Fibroblast of skin of right biceps (primary cell): ENCODE data around the gene NUP62.

Experiments
- DNase-seq: peaks from one replicate; pipeline ENCODE4 v3.0.0-alpha.2; 2013

NUP62 gene

DNA sequence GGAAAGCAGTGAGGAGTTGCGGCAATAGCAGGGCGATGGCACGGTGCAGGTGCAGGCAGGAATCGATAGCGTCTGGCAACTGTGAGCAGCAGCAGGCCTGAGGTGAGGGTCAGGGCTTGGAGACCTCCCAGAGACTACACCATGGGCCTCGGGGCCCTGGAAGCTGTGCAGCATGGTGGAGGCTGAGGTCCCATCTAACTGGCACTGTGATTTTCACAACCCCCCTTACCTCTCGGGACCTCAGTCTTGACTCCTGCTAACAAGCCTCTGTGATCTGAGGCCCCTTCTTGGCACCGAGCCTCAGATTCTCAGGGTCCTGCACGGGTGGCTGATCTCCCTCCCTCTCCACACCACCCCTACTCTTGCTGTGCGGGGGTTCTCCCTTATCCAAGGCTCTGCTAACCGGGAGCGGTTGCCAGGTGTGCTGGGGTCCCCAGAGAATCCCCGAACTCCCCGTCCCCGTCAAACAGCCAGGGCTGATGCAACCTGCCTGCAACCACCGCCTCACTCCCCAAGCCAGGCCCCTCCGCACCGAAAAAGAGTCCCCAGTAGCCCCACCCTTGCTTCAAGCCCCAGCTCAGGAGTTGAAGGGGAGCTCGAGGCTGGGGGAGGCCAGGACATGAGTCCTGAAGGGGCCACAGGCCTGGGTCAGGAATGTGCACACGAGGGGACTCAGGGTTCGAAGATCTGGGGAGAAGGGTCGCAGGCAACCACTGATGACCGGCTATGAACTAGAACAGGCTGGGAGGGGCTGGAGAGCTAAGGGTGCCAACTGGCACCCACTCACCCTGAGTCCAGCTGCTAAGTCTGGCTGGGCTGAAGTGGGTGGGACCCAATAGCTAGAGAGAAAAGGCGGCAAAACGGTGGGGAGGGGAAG lies 5.1 kb downstream of the NUP62 start:
- DNase-seq = peak; percentile 62

DNA sequence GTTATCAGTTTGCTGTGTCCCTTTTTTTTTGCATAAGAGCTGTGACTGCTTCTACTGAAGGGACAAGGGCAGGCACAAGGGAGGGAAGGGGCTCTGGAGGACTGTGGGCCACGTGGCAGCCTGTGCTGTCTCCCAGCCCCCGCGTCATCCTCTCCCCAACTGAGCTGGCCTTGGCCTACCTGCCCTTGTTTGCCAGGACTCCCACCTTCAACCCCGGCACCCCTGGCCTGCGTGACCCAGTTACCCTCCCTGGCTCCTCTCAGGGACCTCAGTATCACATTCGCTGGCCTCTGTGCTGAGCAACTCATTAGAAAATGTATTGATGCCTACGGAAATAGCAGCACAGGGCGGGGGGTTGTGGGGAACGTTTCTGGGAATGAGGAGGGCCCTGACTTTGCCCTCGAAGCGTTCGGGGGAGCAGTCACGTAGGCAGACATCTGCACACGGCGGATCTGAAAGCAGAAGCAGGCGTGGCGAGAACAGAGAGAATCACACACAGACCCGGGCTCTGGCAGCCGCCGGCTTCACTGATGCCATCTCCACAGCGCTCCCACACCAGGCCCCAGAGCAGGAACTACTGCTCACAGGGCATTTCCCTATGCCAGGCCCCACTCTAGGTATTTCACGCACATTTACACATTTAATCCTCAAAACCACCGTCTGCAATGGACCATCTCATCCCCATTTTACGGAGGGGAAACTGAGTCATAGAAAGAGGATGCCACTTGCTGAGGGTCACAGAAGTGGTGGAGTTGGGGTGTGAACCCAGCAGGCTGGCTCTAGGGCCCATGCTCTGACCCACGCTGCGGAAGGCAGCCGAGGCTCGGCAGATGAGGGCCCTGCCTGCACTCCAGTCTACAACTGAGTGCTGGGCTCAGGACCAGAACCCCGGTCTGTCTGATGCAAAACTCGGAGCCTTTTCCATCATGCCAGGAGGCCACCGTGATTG lies 6.0 kb downstream of the NUP62 start:
- DNase-seq = no peak

DNA sequence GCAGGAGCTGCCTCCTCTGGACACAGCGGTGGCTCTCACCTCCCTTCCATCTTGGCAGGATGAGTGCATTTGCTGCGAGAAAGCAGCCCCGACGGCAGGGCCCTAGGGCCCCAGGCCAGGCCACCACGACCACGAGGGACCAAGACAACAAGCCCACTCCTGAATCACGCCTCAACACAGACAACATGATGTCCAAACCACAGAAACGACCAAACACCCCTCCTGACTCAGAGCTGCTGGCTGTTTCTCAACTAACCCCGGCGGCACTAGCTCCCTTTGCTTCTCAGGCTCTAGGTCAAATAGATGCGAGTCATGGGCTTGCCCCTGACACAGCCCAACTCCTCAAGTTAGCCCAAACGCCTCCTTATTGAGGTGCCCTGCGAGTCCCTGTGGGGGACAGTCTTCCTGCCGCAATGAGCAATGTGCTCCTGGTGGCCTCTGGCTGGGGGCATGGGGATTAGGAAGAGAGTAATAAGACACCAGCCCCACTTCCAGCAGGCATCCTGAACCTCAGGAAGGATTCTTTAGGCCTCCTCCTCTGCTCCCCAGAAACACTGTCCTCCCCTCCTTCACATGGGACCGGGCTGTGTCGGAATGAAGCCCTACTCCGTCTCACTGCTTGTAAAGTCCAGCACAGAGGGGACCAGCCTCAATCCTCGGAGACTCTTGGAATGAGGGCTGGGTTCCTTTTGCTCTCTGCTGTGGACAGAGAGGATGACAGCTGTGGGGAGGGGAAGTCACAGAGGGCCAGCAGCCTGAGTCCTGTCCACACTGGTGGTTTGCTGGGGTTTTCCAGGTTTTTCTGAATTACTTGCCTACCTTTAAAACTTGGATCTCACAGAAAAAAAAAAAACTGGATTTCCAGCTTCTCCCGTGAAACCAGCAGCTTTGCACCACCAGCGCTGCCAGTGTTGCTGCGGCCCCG lies 7.2 kb downstream of the NUP62 start:
- DNase-seq = peak; percentile 68

DNA sequence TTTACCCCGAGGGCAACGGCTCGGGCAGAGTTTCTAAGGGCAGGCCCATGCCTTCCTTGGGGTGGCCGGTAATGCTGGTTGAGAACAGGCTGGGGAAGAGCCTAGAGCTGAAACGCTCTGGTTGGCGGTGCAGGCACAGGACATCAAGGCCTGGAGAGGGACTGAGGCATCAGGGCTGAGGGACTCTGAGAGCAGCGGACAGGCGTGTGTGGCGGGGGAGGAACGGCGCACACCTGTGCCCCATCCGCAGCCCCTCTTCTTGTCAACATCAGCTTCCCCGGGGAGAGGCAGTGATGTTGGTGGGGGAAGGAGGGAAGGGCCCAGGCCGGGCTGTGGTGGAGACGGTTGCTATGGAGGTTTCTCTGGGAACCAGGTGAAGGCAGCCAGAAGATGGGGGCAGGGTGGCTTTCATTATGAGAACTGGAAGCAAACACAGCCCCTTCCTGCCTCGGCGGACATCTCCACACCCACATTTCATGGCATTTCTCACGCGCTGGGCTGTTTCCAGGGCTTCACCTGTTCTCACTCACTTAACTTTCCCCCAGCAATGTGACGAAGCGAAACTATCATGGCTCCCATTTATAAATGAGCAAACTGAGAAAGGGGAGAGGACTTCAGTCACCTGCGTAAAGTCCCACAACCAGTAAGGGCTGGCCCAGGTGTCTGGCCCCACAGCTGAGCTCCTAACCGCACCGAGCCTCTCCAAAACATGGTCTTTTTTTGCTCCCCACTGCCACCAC lies 8.5 kb downstream of the NUP62 start:
- DNase-seq = no peak

DNA sequence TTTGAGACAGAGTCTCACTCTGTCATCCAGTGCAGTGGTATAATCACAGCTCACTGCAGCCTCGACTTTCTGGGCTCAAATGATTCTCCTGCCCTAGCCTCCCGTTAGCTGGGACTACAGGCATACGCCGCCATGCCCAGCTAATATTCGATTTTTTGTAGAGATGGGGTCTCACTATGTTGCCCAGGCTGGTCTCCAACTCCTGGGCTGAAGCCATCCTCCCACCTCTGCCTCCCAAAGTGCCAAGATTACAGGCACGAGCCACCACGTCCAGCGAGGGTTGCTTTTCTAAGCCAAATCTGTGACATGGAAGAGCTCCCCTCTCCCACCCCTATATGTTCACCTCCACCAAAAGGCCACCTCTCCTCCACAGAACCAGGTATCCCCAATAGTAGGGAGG lies 11.2 kb downstream of the NUP62 start:
- DNase-seq = no peak

DNA sequence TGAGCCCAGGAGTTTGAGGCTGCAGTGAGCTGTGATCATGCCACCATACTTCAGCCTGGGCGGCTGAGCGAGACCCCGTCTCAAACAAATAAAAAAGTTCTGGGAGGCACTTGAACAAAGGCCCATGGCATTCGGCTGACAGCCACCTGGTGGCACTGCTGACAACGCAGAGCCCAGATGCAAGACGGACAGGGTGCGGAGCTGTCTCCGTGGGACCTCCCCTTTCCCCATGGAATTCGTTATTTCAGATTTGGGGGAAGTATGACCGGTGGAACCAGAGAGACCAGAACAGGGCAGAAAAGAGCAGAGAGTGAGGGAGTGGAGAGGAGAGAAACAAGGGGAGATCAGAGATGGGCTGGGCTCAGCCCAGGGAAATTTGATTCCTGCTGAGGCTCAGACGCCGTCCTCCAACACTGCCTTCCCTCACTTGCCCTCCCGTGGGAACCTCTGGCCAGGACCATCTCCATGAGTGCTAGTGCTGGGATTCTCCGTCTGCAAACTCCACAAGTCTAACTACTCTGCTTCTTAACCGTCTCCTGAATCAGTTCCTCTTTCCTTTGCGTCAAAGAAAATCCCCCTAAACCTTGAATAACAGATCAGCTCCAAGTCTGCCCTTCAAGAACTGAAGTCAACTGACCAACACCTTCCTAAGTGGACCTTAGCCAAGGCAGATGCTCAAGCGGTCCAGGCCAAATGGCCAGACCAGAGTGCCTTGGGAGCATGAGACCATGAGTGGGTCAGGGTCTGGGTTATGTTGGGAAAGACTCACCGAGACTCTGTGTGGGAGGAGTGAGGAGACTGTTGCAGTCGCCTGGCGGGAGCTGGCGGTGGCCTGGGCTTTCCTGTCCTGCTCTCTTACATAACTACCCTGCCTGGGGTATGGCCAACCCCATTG lies 12.2 kb downstream of the NUP62 start:
- DNase-seq = no peak

DNA sequence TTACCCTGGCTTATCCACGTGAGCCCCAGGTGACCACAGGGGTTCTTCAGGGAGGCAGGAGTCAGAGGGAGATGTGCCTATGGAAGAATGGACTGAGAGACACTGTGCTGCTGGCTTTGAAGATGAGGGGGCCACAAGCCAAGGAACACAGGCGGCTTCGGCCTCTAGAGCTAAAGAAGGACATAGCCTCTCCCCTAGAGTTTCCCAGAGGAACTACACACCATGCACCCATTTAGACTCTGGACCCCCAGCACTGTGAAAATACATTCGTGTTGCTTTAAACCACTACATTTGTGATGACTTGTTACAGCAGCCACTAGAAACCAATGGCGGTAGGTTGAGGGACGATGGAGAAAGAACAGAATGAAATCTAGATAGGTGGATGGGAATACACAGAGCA lies 14.0 kb downstream of the NUP62 start:
- no peak for DNase-seq

DNA sequence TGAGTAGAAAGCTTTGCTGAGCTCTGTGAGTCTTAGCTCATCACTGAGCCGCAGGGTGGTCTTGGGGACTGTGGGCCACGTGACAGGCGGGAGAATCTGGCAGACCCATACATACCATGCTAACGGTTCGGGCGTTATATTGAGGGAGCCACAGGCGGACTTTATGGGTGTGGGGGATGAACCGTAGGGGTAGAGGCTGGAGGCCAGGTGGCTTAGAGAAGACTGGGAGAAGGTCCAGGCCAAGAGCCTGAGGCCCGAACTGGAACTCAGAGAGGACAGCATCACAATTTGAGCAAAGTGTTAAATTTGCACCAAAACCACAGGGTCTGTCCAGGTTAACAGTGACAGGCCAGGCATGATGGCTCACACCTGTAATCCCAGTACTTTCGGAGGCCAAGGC lies 15.6 kb downstream of the NUP62 start:
- no peak for DNase-seq

DNA sequence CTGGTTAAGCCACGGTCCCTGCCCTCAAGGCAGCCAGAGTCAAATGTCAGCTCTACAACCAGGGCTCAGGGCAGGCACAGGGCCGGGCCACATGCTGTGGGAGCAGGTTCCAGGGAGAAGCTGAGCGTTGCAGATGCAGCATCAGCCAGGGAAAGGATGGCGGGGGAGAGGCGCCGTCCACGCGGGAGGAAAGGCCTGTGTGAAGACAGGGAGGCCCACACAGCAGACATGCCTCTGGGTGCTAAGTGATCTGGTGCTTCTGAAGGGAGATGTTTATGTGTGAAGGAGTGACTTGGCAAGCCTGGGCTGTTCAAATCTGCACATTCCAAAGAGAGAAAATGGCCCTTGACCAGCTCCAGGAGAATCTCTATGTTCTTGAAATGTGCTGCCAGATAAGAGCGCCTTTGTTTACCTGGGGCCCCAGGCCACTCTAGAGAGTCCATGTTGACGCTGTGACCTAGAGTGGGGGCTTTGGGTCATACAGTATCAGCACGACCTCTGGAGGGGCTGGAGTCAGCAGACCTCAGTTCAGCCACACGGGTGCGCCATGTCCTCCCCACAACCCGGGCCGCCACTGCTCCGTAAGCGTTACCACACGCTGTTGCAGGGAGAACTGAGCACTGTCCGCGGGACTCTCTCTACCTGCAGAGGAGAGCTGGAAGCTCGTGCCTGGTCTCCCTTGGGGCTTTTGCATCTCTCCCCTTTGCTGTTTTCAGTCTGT lies 16.2 kb downstream of the NUP62 start:
- DNase-seq = no peak

DNA sequence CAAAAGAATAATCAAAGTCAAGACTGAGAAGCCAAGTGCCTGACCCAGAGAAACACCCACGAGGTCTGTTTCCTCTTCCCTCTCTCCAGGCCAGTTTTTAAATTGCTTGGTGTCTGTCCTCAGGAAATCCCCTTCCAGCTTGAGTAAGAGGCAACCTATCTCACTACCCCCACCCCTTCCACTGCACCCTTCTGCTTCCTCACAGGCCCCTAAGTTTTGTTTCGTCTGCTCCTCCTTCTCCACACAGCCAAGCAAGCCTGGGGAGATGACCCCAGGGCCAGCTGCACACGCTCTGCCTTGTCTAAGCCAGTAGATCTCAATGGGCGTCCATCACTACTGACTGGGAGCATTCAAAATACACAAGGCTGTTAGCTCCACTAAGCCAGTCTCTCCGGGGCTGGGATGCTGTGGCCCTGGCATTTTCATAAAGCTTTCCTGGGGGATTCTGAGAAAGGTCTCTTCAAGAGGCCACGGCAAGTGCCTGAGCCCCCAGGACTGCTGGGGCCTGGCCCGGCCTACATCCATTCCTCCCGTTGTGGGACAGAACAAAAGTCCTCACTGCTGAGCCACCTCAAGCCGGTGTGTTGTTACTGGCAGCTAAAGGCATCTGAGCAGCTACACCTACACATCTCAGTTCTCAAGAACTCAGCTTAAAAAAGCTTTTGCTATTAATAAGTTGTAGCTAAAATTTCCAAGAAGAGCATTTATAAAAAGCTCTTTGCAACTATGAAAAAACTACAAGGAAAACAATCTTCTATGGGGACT lies 17.7 kb downstream of the NUP62 start:
- DNase-seq = no peak

DNA sequence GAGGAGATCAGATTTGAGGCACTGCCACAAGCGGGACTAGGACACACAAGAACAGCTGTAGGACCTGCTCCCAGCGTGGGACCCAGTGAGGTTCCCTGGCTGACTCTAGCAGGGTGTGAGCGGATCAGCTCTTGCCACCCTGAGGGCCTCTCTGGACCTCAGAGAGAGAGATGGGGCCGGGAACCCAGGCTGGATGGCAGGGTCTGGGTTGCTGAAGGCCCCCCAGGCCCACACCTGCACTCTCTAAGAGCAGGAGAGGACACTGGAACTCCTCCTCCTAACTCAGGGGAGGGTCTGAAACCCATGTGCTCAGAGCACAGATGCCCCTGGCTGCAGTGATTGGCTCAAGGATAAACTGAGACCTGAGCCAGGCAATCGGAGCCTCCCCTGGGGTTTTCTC lies 19.1 kb downstream of the NUP62 start:
- no peak for DNase-seq

DNA sequence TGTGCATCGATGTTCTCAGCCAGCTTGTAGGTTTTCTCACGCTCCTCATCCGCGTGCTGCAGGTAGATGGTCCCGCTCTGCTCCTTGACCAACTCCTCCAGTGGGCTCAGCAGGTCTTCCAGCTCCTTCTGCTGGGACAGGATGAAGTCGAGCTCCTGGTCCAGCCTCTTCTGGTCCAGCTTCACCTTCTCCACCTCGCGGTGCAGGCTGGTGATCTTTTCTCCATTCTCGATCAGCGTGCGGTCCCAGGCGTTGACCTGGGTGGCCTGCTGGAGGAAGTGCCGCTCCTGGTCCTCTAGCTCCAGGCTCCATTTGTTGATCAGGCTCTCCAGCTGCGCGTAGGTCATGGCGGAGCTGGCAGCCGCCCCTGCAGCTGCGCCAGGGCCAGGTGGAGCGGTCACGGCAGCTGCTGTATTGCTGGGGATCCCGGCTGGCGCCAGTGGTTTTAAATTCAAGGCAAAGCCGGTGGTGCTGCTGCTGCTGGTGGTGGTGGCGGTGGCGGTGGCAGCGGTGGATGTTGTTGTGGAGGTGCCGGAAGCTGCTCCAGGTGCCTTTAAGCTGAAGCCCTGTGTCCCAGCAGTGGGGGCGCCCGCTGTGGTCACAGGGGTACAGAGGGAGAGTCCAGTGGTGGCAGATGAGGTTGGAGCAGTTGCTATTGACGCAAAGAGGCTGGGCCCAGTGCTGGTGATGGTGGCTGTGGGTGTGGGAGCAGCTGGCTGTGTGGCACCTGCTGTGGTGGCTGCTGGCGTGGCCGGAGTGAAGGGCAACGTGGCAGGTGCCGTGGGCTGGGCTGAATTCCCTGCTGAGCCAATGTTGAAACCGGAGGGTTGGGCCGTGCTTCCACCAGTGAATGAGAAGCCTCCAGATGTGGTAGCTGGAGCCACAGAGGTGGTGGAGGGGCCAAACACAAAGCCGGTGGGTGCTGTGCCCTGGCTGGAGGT lies 20.6 kb downstream of the NUP62 start:
- DNase-seq = no peak

DNA sequence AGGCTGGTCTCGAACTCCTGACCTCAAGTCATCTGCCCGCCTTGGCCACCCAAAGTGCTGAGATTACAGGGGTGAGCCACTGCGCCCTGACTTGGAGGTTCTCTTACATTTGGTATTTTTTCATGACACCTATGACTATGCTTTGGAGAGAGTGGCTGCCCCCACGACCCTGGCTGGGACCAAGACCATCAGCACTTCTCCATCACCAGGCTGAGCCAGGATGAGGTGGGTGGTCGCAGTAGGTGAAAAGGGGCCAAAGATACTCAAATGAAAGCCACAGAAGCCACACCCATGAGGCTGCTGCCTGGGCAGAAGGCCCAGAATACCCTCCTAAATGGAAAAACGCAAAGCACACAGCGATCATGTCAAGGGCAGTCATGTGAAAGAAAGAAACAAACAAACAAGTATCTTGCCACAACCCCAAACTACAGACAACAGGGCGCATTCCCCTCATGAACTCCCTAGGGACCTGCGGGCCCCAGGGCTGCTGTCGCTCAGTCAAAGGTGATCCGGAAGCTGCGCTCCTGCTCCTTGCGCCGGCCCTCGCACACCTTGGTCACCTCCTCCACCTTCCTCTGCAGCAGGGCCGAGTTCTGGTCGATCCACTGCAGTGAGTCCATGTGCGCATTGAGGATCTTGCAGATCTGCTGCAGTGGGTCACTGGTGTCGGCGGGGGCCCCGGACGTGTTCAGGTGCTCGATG lies 21.4 kb downstream of the NUP62 start:
- DNase-seq = no peak

DNA sequence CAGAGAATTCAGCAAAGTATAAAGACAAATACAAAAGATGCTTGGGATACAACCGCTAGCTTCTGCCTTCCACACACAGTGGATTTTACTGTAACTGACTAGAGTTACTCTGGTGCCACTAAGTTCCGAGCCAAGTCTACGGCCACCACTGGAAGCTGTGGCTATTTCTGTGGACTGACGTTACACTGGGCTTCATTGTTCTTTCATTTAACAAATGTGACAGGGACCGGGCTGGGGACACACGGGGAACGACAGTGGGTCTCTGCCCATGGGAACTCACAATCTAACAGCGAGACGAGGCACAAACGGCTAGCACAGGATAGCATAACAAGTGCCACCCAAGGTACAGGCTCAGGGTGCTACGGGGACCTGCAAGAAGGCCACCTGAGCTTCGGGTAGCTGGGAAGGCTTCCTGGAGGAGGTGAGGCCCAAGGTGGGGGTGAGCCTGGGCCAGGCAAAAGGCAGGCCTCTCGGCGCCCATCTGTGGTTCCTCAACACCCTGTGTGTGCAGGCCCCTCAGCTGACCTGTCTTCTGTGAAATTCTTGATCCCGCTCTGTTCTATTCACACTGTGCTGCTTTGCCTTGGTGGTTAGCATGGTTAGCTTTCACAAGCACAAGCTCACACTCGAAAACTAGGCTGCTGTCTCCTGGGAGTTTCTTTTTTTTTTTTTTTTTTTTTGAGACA lies 22.3 kb downstream of the NUP62 start:
- no peak for DNase-seq

DNA sequence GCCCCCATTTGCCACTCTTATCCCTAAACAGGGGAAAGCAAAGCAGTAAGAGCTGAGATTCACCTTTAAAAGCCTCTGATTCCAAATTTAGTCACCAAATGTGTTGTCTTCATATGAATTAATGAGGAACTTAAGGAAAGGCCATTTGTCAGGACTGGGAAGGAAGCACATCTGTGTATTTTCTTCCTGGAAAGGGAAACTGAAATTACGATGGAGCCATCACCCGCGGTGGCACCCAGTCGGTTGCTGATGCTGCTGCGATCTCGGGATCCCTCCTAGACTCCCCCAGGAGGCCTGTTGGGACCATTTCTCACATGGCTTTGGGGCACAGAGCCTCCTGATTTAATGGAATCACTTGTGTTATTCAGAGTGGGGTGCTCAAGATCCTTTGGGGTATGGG lies 25.2 kb downstream of the NUP62 start:
- no peak for DNase-seq

DNA sequence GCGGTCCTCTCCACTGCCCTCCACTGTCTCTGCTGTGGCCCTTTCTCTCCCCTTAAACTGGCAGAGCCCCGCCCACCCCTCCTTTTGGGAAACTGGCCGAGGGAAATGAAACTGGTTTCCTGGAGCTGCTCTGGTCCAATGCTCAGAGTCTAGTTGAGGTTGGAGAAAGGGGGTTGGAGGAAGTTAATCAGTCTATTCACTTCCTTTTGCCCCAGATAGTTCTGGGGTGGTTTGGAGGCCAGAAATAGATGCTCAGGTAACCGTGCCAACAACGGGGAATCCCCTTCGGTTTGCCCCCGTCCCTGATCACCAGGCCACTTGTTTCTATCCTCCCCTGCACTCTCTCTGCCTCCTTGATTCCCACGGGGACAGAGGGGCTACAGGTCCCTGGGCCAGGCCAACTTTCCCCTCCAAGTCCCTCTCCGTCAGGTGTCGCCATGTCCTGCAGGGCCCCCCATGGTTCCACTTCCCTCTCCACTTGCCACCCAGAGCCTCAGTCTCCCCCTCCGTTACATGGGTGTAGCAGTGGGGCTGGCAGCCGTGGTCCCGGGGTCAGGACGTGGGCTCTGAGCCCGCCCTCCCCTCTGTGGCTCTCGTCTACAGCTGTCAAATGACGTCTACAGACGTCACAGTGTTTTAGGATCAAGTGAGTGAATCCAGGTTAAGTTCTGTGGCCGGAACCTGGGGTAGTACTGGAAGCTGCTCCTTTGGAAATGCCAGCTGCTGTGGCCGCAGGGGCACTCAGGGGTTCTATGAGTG lies 32.3 kb downstream of the NUP62 start, which contains the start of gene IL4I1:
Gene IL4I1, minus strand, starts transcription at position 25 of the 759 bp plus-strand sequence. CDS start 727 bp downstream, outside the sequence.
- DNase-seq = peak; percentile 11
